ENCODE data around the gene RPL37. TPM values are rescaled to one million over a fixed set of nuclear protein-coding genes. Genes with fewer than 3 reads are reported as not detected.
A peak's percentile ranks its signal among the peaks of the same experiment; 100 is the strongest.
"Not testable (repeated sequence)": the region's sequence is repeated elsewhere in the genome, so short reads cannot be mapped to it uniquely, and the experiment has no call there.

Gene RPL37
- 1,942 TPM for polyA plus RNA-seq (2013, experiment 1 of 2; ENCODE audit: insufficient read length)
- 1,961 TPM for polyA plus RNA-seq (2013, experiment 2 of 2; ENCODE audit: insufficient read length)

DNA sequence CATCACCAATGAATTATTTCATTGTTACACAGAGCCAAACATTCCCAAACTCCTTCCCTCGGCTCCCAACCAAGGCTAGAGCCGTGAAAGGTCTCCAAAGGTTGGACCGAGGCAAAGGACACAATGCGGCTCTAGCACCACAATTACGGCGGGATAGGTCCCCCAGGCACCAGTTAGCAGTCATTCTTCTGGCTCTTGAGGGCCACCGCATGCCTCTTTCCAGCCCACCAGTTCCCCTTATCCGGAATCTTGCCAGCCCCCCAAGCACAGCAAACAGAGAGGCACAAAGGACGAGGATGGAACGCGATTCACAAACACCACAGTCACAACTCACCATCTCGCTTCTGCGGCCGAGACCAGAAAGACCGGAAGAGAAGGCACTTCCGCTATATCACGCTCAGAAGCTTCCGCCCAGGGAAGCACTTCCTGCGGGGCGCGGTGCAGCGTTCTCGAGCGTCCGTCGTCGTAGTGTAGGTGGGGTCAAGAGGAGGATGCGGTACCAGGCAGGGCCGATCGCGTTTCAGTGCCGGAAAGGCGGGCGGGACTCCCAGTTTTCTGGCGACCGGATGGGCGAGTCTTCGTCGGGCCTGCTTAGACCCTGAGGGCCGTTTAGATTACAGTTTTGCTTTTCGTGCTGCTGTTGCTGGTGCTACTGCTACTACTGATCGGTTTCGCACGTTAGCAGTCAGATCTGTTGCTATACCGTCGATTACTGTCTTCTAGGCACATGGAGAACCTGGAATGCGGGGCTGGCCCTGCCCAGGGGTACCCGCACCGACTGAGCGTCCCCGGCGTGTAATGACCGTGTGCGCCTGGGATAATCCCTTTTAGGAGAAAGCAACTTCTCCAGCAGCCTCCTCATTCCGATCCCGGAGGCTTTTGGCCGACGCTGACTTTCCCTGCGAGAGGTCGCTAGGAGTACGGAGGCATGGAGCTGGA is at the start of gene RPL37:
Gene RPL37 (minus strand): TSS at position 374 of the 939 bp plus-strand sequence. CDS start 37 bp downstream, at position 337.
- peak; percentile 98 for DNase-seq

DNA sequence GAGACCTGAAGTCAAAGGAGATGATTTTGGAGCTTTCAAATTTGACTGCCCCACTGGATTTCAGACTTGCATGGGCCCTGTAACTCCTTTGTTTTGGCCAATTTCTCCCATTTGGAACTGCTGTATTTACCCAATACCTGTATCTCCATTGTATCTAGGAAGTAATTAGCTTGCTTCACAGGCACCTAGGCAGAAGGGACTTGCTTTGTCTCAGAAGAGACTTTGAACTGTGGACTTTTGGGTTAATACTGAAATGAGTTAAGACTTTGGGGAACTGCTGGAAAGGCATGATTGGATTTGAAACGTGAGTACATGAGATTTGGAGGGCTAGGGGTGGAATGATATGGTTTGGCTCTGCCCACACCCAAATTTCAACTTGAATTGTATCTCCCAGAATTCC is 48.0 kb upstream of the RPL37 start:
- DNase-seq: not testable (repeated sequence)

DNA sequence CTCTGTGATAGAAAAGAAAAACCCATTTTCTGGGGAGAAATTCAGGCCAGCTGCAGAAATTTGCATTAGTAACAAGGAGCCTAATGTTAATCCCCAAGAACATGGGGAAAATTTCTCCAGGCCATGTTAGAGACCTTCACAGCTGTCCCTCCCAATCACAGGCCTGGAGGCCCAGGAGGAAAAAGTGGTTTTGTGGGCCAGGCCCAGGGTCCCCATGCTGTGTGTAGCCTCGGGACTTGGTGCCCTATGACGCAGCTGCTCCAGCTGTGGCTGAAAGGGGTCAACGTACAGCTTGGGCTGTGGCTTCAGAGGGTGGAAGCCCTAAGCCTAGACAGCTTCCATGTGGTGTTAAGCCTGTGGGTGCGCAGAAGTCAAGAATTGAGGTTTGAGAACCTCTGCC is 47.3 kb upstream of the RPL37 start:
- DNase-seq: no peak

DNA sequence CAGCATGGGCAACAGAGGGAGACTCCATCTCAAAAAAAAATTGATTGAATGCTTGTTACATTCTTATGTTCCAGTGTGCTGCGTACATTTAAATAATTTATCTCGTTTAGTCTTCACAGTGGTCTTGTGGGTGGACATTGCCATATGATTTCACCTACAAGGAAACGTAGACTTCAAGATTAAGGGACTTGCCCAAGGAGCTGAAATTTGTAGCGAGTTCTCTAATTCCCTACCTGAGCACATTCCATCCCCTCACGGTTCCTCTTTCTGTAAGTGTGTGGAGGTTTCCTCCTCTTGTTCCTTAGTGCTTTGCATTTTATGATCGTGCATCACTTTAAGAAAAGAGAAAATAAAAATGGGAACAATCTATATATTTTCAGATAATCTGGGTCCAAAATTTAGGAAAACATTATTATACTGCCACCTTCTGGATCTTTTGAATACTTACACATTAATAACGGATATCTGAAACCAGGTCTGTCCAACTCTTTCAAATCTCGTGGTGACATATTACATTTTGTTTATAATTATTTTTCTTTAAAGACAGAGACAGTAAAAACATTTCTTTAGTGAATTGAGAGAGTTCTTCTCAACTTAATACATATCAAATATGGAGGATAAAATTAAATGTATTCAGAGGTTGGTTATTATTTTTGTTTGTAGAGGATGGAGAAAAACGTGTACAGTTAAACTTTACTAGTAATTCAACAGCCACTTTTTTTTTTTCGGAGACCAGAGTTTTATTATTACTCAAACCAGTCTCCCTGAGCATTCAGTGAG is 44.3 kb upstream of the RPL37 start:
- peak; percentile 13 for DNase-seq

DNA sequence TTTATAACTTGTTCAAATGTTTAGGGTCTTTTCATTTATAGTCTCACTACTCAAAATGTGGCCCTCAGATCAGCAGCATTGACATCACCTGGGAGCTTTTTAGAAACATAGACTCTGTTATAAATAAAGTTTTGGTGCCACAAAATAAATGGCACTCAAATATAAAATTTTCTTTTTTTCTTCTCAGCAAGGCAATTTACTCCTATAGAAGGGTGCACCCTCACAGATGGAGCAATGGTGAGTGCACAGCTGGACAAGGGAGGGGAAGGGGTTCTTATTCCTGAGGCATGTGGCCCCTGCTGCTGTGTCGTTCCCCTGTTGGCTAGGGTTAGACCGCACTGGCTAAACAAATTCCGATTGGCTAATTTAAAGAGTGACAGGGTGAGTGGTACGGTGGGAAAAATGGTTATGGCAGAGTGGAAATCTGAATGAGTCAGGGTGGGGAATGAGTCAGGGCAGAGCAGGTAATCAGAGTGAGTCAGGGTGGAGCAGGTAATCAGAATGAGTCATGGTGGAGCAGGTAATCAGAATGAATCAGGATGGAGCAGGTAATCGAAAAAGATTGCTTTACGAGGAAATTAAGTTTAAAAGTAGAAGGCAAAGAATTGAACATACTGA is 42.5 kb upstream of the RPL37 start:
- DNase-seq: no peak

DNA sequence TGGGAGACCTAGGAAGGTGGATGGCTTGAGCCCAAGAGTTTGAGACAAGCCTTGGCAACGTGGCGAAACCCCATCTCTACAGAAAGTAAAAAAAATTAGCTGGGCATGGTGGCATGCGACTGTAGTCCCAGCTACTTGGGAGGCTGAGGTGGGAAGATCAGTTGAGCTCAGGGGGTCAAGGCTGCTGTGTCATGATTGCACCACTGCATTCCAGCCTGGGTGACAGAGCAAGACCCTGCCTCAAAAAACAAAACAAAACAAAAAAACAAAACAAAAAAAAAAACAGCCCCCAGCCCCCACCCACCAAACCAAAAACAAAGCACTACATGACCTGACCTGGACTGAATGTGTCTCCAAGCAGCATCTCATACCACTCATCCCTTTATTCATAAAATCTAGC is 40.9 kb upstream of the RPL37 start:
- DNase-seq: no peak

DNA sequence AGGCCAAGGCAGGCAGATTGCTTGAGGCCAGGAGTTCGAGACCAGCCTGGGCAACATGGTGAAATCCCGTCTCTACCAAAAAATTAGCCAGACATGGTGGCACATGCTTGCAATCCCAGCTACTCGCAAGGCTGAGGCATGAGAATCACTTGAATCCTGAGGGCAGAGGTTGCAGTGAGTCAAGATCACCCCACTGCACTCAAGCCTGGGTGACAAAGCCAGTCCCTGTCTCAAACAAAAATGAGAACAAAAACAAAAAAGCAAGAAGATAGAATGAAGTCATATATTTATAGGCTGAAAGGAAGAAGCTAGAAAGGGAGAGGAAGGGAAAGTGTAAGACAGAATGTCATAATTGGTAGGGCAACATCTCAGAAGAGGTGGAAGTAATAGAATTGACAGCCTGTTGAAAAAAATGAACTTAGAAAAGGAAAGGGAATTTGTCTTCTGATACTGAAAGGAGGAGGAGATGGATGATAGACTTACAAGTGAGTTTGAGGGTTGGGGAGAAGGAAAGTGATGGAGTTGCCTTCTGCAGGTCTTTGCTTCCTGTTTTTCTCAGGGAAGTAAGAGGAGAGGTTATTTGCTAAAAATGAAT is 38.4 kb upstream of the RPL37 start:
- DNase-seq: no peak

DNA sequence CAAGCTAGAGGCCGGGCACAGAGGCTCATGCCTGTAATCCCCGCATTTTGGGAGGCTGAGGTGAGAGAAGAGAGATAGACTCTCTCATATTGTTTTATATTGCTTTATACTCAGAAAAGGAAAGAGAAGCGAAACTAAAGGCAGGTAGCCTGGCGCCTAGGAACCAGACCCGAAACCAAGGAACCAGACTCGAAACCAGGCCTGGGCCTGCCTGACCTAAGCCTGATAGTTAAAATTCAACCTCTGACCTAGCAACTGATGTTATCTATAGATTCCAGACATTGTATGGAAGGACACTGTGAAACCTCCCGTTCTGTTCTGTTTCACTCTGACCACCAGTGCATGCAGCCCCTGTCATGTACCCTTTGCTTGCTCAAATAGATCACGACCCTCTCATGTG is 37.2 kb upstream of the RPL37 start:
- DNase-seq: not testable (repeated sequence)

DNA sequence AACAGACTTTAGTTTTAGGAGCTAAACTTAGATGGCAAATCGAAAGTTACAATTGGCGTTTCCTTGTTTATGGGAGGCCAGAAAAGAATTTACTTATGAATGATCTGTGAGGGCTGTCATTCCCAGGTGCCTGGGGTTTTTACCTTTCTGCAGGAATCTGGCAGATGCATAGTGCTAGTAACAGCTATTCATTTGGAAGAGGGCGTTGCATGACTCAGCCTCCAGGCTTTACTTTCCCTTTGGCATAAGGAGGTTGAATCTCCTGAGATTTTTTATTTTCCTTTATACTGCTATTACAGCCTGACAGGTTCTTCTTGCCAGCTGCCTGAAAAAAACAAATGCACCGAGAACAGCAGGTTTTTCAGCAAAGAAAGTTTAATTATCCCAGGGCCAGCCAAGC is 36.2 kb upstream of the RPL37 start:
- DNase-seq: no peak

DNA sequence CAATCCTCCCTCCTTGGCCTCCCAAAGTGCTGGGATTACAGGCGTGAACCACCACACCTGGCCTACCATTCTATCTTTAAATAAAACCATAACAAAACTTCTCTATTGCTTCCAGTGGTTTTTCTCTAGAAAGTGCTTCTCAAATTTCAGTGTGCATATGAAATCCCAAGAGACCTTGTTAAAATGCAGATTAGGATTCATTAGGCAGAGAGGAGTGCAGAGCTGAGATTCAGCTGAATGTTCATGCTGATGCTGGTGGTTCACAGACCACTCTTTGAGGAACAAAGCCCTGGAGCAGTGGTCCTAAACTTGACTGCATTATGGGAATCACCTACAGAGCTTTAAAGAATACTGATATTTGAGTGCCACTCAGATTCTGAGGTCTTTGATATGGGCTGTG is 34.4 kb upstream of the RPL37 start:
- DNase-seq: no peak

DNA sequence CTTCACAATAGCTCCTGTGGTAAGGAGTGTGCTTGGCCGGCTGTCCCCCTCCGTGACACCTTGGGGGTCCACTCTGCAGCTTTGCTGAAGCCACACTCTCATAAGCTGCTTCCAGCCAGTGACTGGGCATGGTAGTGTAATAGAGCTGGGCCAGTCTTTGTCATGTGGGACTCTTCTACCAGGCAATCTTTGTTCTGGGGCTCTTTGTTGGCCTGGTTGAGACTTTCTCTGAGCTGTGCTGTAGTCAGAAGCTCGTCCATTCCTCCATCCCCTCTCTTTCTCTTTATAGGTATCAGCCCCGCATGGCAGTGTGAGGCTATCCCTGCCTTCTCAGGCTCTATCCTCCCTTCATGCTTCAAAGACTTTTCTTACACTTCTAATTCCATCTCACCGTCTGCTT is 31.8 kb upstream of the RPL37 start:
- no peak for DNase-seq

DNA sequence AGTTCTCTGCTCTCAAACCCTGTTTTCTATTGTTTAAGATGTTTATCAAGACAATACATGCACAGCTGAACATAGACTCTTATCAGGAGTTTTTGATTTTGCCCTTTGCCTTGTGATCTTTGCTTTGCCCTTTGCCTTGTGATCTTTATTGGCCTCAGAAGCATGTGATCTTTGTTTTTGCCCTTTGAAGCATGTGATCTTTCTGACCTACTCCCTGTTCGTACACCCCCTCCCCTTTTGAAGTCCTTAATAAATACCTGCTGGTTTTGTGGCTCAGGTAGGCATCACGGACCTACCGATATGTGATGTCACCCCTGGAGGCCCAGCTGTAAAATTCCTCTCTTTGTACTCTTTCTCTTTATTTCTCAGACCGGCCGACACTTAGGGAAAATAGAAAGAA is 30.0 kb upstream of the RPL37 start:
- not testable (repeated sequence) for DNase-seq

DNA sequence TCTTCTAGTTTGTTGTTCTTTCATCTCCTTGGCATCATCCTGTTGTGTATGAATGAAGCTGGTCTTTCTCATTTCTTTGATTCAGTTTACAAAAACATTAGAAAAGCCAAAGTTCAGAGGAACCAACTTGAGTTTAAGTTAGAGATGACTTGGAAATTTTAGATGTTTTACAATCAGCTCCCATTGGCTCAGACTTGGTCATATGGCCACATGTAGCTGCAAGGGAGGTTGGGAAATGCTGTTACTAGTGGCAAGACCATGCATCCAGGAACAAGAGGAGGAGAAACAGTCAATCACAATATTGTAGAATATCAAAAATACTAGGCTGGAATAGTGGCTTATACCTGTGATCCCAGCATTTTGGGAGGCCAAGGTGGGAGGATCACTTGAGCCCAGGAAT is 25.7 kb upstream of the RPL37 start:
- no peak for DNase-seq

DNA sequence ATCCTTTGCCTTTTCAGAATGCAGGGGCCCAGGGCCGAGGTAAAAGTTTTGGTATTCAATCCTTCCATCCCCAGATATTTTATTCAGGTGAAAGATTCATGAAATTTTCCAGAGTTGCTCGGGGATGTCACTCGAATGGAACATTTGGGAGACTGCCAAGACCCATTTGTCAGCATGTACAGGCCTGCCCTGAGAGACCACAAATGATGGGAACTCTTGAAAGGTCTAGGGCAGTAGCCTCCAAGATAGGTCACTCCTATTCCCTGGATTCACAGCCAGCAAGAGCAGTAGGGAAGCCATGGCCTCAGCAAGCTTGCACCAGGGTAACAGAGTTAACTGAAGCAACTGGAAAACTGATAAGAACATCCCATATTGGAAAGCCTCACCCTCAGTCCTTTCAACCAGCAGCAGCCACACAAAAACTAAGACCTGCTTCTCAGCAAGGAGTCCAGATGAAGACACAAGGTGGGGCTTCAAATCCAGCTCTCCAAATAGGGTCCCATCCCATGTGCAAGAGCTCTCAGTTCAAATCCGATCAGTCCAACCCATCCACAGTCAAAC is 18.7 kb upstream of the RPL37 start:
- DNase-seq: no peak

DNA sequence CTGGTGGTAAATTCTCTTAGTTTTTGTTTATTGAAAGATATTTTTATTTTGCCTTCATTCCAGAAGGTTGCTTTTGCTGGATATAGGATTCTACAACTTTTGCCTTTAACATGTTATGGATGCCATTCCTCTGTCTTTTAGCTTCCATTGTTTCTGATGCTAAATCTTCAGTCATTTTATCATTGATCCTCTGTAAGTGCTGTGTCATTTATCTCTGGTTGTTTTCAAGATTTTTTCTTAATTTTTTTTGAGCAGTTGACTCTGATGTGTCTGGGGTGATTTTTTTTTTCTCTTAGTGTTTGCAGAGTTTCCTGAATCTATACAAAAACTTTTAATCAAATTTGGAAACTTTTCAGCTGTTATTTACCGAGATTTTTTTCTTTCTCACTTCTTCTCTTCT is 12.5 kb upstream of the RPL37 start:
- DNase-seq: no peak

DNA sequence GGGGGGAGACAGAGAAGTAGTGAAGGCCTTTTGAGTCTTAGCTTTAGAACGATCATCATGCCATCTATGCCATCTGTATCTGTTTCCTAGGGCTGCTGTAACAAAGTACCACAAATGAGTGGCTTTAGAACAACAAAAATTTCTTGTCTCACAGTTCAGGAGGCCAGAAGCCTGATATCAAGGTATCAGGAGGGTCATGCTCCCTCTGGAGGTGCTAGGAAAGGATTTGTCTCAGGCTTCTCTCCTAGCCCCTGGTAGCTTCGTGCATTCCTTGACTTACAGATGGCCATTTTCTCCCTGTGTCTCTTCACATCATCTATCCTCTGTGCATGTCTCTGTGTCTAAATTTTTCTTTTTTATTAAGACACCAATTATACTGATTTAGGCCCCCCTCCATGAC is 11.3 kb upstream of the RPL37 start:
- DNase-seq: no peak

DNA sequence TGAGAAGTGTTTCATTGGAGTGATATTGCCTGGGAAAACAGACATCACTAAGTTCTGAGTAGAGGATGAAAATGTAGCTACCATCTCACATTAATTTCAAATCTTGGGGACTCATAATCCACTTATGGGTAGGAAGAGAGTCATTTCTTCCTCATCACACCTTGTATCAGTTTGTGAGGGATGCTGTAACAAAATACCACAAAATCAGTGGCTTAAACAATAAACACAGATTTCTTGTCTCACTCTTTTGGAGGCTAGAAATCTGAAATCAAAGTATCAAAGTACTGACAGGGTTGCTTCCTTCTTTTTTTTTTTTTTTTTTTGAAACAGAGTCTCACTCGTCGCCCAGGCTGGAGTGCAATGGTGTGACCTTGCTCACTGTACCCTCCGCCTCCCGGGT is 9.5 kb upstream of the RPL37 start:
- no peak for DNase-seq

DNA sequence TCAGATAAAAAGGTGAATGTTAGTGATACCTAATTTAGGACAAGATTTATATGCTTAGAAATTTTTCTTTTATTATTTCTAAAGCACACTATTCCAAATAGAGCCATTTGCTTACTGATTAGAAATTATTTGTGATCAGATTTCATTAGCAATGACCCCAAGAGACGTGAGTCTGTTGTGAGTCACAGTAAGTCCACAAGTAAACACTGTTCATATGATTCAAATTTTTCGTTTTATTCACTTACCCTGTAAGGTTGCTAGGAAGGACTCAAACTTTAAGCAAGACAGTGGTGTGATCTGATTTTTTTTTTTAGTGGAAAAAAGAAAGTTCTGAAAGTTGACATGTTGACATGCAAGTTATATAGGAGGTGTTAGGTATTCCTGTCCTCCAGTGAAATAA is 7.3 kb upstream of the RPL37 start:
- no peak for DNase-seq

DNA sequence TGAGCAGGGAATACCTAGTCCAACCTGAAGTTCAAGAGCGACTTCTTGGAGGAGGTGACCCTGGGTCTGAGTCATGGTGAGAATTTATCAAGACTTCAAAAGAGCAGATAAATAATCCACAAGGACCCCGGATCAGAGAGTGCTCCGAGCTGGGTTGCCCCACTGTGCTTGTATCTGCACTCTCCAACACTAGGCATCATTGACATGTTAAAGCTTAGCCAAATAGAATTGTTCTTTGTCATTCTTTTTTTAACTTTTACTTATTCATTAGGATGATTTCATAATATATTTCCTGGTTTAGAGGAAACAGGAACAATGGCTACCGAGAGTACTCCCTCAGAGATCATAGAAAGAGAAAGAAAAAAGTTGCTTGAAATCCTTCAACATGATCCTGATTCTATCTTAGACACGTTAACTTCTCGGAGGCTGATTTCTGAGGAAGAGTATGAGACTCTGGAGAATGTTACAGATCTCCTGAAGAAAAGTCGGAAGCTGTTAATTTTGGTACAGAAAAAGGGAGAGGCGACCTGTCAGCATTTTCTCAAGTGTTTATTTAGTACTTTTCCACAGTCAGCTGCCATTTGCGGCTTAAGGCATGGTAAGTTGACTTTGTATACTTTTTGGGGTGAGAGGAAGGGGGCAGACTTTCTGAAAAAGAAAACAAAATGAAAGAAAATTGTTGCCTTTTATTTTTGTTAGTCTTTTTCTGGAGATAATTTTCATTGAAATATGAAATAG is 6.2 kb upstream of the RPL37 start, which contains the start of gene CARD6:
Gene CARD6 (plus strand): TSS at position 300 of the 738 bp plus-strand sequence. CDS start 16 bp downstream, at position 316.
- DNase-seq: no peak

DNA sequence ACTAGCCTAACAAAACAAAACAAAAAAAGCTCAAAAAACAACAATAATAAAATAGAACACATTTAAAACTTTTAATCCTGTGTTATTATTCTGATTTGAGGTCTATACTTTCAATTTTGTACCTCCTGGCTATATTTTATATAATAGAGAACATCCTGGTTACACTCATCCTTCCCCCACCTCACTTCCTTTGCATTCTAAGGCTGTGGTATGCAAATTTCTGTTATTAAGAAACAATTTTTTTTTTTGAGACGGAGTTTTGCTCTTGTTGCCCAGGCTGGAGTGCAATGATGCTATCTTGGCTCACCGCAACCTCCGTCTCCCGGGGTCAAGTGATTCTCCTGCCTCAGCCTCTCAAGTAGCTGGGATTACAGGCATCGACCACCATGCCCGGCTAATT is 3.1 kb upstream of the RPL37 start:
- no peak for DNase-seq

DNA sequence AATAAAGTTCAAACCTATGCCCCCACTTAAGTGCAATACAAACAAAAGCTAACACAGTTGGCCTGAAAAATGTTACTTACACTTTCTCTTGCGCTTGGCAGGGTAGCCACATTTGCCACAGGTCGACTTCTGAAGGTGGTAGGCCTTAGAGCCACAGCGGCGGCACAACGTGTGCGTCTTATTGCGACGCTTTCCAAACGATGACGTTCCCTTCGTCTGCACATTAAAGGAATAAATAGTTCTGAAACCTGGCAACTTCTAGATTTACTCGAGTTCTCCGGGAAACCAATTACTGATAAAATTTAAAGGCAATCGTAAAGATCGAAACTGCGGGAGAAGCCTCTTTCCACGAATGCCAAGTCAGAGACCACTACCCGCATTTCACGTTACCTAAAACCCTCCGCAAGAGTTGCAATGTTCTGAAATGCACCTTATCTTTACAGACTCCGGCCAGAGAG is 602 bp downstream of the RPL37 start:
- no peak for DNase-seq
